ENCODE data around the gene SORCS2. TPM values are rescaled to one million over a fixed set of nuclear protein-coding genes. Genes with fewer than 3 reads are reported as not detected.

SORCS2 gene
- total RNA-seq, 2 donors from 2014 or later, result 0.54 to 0.74 TPM

GRCh38 chr4:7762376-7763030 is 570.2 kb downstream of the SORCS2 start:
- H3K4me3 ChIP-seq, result no peak overlapping the region
- no peak for DNase-seq
- no peak for TF ChIP-seq CTCF (IDR thresholded peaks at IDR 0.05)
- intact Hi-C loops (cut with DNase I), result loop anchor here (5.0 kb wide), 1 partner anchor 225 kb away; no protein-coding TSS in a partner anchor
- no peaks in the 10 kb centered on the region for H3K27me3 ChIP-seq
- no peaks in the 10 kb centered on the region for H3K9me3 ChIP-seq
- no peak overlapping the region for H3K27ac ChIP-seq
- H3K9ac ChIP-seq (ENCODE audit: low read depth in 2 of 2, low read length in 2 of 2), result no peak overlapping the region
- no peaks in the 10 kb centered on the region for H3K36me3 ChIP-seq
- no peaks in the 10 kb centered on the region for H3K4me1 ChIP-seq

DNA sequence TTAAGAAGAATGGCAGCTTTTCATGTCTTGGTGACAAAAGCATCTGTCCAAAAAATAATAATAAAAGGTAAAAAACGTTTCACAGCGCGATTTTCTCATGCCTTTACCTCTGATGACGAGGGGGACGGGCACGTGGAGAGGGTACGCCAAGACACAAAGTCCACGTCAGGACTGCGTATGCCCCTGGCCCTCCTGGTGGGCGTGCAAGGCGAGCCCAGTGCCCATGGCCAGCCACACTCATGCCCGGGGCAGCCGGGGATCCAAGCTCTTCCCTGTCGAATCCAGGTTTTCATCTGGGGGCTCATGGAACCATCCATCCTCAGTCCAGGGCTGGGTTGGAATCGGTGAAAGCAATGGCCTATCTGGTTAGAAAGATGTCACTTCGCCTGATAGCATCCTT is 570.8 kb downstream of the SORCS2 start:
- no peak for DNase-seq

GRCh38 chr4:7763788-7764187 is 571.5 kb downstream of the SORCS2 start:
- Histone ChIP-seq H3K27ac (no peak overlapping the region), H3K4me1 (no peaks in the 10 kb centered on the region), H3K9me3 (no peaks in the 10 kb centered on the region), H3K27me3 (no peaks in the 10 kb centered on the region), H3K36me3 (peaks cover 10% of the 10 kb centered on the region), H3K9ac (ENCODE audit: low read depth in 2 of 2, low read length in 2 of 2) (no peak overlapping the region), H3K4me3 (no peak overlapping the region)
- no peak for DNase-seq
- TF ChIP-seq CTCF (IDR thresholded peaks at IDR 0.05), result no peak
- intact Hi-C loops (cut with DNase I), result loop anchor here (5.0 kb wide), 1 partner anchor 224 kb away; no protein-coding TSS in a partner anchor

More for the DNA sequence above, 570.8 kb downstream of the SORCS2 start:
- no peak for TF ChIP-seq CTCF (IDR thresholded peaks at IDR 0.05)
- no peak overlapping the region for H3K9ac ChIP-seq (ENCODE audit: low read depth in 2 of 2, low read length in 2 of 2)
- intact Hi-C loops (cut with DNase I), result loop anchor here (5.0 kb wide), 1 partner anchor 224 kb away; no protein-coding TSS in a partner anchor
- H3K9me3 ChIP-seq, result no peaks in the 10 kb centered on the region
- H3K27ac ChIP-seq, result no peak overlapping the region
- H3K4me1 ChIP-seq, result no peaks in the 10 kb centered on the region
- peaks cover 3% of the 10 kb centered on the region for H3K36me3 ChIP-seq
- no peaks in the 10 kb centered on the region for H3K27me3 ChIP-seq
- H3K4me3 ChIP-seq, result no peak overlapping the region

GRCh38 chr4:7764466-7764865 is 572.1 kb downstream of the SORCS2 start:
- H3K4me3 ChIP-seq, result no peak overlapping the region
- H3K4me1 ChIP-seq, result no peaks in the 10 kb centered on the region
- no peaks in the 10 kb centered on the region for H3K9me3 ChIP-seq
- no peak overlapping the region for H3K9ac ChIP-seq (ENCODE audit: low read depth in 2 of 2, low read length in 2 of 2)
- no peak overlapping the region for H3K27ac ChIP-seq
- no peak for DNase-seq
- intact Hi-C loops (cut with DNase I), result loop anchor here (5.0 kb wide), 1 partner anchor 223 kb away; no protein-coding TSS in a partner anchor
- peaks cover 10% of the 10 kb centered on the region for H3K36me3 ChIP-seq
- H3K27me3 ChIP-seq, result no peaks in the 10 kb centered on the region
- TF ChIP-seq CTCF (IDR thresholded peaks at IDR 0.05), result no peak

GRCh38 chr4:7765666-7766065 is 573.3 kb downstream of the SORCS2 start:
- Histone ChIP-seq H3K36me3 (peaks cover 10% of the 10 kb centered on the region), H3K4me3 (no peak overlapping the region), H3K4me1 (no peaks in the 10 kb centered on the region), H3K27ac (no peak overlapping the region), H3K27me3 (no peaks in the 10 kb centered on the region), H3K9ac (ENCODE audit: low read depth in 2 of 2, low read length in 2 of 2) (no peak overlapping the region), H3K9me3 (no peaks in the 10 kb centered on the region)
- intact Hi-C loops (cut with DNase I), result no loop called here
- no peak for TF ChIP-seq CTCF (IDR thresholded peaks at IDR 0.05)
- DNase-seq, result no peak
